SK-N-SH treated with all-trans-retinoic acid at 6 μM for 48 hours (cell line): ENCODE measurements around the gene ETNK2.

Experiments
- SNAI2 ChIP-seq: fragments of 250-450 bp; sonication (Bioruptor Pico); IDR thresholded peaks from 2 replicates; pipeline ENCODE4 v1.5.0; 2020; ENCODE audit warnings: mild to moderate bottlenecking, moderate library complexity
- ZNF8 ChIP-seq: fragments of 450-650 bp; formaldehyde crosslinking; IDR thresholded peaks from 2 replicates; pipeline ENCODE4 v1.5.0; 2020; ENCODE audit warnings: mild to moderate bottlenecking, moderate library complexity

GRCh38 chr1:204127597-204128242 lies 24.1 kb downstream of the ETNK2 start:
- TF ChIP-seq SNAI2 (no peak), ZNF8 (no peak)
